Activated T-cell treated with anti-CD3 and anti-CD28 coated beads for 1 hour (primary cell): ENCODE results near the gene ARMH1.
"Not testable (repeated sequence)": the region's sequence is repeated elsewhere in the genome, so short reads cannot be mapped to it uniquely, and the experiment has no call there.

Experiments used
- DNase-seq: peaks from one replicate; pipeline ENCODE4 v3.0.0-alpha.2; 2020; ENCODE audit warnings: low read depth

Gene ARMH1

DNA sequence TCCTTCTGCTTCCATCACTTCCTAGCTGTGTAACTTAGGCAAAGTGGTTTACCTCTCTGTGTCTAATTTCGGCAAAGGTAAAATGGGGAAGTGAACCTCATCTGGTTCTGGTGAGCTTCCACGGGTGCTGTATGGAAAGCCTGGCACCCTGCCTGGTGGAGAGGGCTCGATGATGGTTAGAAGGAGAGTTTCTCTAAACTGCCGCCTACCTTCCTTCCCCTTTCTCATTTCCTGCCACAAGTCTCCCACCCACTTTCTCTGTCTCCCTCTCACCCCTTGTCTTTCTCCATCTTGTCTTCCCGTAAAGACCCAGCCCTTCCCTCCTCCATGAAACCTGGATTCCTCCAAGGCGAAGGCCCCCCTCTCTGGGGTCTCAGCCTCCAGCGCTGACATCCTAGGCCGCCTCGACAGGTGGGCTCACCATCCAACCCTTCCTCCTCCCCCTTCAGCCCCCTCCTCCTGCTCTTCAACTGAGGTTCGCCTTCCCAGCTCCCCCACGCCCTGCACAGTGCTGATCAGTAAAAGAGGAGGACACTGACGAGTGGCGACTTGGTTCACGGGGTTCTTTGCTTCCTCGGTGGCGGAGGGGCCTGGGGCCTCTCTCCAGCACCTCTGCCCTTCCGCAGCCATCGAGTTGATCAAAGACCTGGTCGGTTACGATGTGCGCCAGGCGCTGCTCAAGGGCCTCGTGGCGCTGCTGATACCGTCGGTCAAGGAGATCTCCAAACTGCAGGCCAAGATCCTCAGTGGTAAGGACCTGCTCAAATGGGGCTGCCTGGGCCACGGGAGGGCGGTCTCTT is 49.2 kb downstream of the ARMH1 start:
- no peak for DNase-seq

- no peak for DNase-seq
Measured at GRCh38 chr1:44724296-44724954, 49.9 kb downstream of the ARMH1 start.

DNA sequence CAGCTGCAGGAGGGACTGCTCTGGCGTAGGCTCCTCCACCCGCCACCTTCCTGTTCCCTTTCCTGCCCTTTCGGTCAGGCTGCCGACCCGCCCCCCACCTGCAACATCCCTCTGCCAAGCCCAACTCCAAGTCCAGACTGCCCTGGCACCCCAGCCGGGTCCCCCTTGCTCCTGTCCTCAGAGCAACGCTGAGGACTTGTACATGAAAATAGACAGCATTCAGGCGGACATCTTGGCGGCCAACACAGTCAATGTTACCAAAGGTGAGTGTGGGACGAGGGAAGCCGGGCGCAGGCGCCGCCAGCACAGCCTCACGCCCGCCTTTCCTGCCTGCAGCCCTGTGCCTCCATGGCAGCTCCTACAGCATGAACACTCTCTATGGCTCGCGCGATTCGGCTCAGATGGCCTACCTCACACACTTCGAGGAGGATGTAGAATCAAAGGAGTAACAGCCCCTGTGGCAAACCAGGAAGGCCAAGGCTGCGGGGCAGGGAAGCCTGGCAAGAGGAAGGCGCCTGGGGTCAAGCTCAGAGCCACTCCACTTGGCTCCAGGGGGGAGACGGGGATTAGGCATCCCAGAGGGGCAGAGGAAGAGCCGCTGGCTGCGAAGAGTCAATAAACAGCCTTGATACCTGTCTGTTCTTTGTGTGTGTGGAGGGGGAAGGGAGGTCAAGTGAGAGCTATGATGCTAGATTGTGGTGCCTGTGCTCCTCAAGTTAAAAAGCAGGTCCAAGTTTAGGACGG is 50.6 kb downstream of the ARMH1 start:
- DNase-seq, result no peak

DNA sequence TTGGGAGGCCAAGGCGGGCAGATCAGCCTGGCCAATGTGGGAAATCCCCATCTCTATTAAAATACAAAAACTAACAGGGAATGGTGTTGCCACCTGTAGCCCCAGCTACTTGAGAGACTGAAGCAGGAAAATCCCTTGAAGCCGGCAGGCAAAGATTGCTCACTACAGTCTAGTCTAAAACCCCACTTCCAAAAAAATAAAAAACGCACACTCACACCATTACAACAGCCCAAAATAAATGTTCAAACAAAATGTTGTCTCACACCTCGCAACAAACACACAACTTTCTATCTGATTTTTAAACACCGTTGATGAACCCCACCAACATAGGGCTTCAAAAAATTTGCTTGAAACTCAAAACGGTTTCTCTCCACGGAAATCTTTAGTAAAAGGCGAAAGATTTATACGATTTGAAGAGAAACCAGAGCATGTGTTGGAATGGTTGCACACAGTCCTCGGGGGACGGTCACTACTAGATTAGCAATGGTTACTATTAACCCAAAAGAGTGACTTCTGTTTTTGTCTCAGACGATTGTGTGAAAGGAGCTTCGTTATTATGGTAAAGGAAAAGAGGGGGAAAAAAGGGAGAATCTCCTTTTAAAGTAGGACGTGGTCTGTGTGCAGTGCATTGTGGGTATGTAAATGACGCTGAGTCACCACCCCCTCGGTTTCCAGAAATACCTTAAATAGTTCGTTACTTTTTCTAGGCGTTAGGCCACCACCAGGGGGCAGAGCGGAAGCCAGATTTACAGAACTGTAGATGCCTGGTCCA is 56.4 kb downstream of the ARMH1 start, which contains the start of gene RNU5D-1:
Gene RNU5D-1, minus strand, starts transcription at position 430 of the 772 bp plus-strand sequence.
- peak; percentile 94 for DNase-seq

DNA sequence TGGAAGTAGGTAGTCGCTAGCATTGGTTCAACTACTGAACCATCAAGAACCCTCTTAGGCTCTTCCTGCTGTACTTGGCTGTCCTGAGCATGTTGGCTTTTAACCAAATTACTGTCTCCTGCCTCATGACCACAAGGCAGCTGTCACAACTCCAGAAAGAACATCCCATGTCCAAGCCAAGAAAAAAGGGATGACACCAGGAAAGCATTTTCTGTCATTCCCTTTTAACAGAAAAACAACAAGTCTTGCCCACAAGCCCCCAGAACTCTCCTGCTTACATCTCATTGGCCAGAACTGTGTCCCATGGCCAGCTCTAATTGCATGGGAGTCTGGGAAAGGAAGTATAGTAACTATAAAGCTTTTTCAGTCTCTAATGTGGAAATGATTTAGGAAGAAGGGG is 58.9 kb downstream of the ARMH1 start:
- no peak for DNase-seq

GRCh38 chr1:44733784-44734183 is 59.3 kb downstream of the ARMH1 start:
- DNase-seq, result no peak

DNA sequence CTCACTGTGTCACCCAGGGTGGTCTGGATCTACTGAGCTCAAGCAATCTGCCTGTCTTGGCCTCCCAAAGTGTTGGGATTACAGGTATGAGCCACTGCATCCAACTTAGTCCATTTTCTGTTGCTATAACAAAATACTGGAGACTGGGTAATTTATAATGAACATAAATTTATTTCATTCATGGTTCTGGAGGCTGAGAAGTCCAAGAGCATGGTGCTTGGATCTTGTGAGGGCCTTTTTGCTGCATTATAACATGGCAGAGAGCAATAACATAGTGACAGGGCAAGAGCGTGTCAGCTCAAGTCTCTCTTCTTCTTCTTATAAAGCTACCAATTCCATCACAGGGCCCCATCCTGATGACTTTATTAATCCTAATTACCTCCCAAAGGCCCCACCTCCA is 61.5 kb downstream of the ARMH1 start:
- no peak for DNase-seq

DNA sequence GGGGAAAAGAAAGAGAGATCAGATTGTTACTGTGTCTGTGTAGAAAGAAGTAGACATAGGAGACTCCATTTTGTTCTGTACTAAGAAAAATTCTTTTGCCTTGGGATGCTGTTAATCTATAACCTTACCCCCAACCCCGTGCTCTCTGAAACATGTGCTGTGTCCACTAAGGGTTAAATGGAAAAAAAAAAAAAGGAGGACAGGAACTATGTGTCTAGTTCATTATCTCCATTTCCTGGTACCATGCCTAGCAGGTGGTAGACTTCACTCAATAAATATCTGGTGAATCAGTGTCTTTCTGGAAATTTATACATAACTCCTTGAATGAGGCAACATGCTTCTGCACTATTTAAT is 64.4 kb downstream of the ARMH1 start:
- DNase-seq, result not testable (repeated sequence)

- peak; percentile 94 for DNase-seq
Measured at GRCh38 chr1:44739307-44740178, 65.0 kb downstream of the ARMH1 start, which contains the start of gene KIF2C. Gene KIF2C, plus strand, starts transcription at chr1:44739837. Its CDS starts 96 bp downstream, at chr1:44739933.

DNA sequence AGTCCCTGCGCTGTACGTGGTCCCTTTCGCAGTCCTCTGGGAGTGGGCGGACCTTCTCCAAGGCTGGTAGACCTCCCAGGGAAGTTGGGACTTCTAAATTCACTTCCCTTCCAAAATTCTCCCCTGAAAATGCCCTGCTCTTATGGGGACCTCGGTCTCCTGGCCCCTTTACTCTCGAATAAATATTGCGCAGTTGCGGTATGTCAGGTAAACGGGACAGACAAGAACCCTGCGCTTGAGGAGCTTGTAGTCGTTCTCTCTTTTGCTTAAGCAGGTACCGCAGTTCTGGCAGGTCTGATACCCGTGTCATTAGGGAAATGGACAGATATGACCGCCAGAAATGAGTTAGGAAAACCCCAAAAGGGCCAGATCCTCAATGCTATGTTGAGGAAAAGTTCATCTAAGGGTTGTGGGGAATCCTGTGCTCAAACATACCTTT is 65.7 kb downstream of the ARMH1 start:
- DNase-seq, result no peak

GRCh38 chr1:44743211-44743610 is 68.7 kb downstream of the ARMH1 start:
- no peak for DNase-seq

- no peak for DNase-seq
Measured at GRCh38 chr1:44747878-44748277, 73.4 kb downstream of the ARMH1 start.

- DNase-seq, result no peak
Measured at GRCh38 chr1:44757420-44757819, 82.9 kb downstream of the ARMH1 start.

GRCh38 chr1:44759077-44759476 is 84.6 kb downstream of the ARMH1 start:
- no peak for DNase-seq

- DNase-seq, result no peak
Measured at GRCh38 chr1:44760876-44761275, 86.4 kb downstream of the ARMH1 start.

GRCh38 chr1:44766421-44766820 is 91.9 kb downstream of the ARMH1 start:
- not testable (repeated sequence) for DNase-seq
